ENCODE data around the gene ZFP92. TPM values are rescaled to one million over a fixed set of nuclear protein-coding genes. Genes with fewer than 3 reads are reported as not detected.

ZFP92 gene
- total RNA-seq, 1 donor = 3.0 TPM

GRCh38 chrX:153406903-153407302, 4.4 kb upstream of the ZFP92 start:
- no peak for DNase-seq (ENCODE audit: low read depth in 2 of 3, low spot score in 2 of 3)

- no peak for DNase-seq (ENCODE audit: low read depth in 2 of 3, low spot score in 2 of 3)
Measured at GRCh38 chrX:153407736-153408135, 3.5 kb upstream of the ZFP92 start.

GRCh38 chrX:153408221-153408721, 3.0 kb upstream of the ZFP92 start:
- DNase-seq (ENCODE audit: low read depth in 2 of 3, low spot score in 2 of 3) = no peak

- no peak for DNase-seq (ENCODE audit: low read depth in 2 of 3, low spot score in 2 of 3)
Measured at GRCh38 chrX:153408871-153409351, 2.4 kb upstream of the ZFP92 start.

GRCh38 chrX:153409414-153410101, 1.7 kb upstream of the ZFP92 start:
- DNase-seq (ENCODE audit: low read depth in 2 of 3, low spot score in 2 of 3) = no peak

- no peak for DNase-seq (ENCODE audit: low read depth in 2 of 3, low spot score in 2 of 3)
Measured at GRCh38 chrX:153410373-153410772, 899 bp upstream of the ZFP92 start.

GRCh38 chrX:153410888-153411254, 401 bp upstream of the ZFP92 start:
- DNase-seq (ENCODE audit: low read depth in 2 of 3, low spot score in 2 of 3) = no peak

- no peak for DNase-seq (ENCODE audit: low read depth in 2 of 3, low spot score in 2 of 3)
Measured at GRCh38 chrX:153411988-153412574, 809 bp downstream of the ZFP92 start.

- DNase-seq (ENCODE audit: low read depth in 2 of 3, low spot score in 2 of 3) = no peak
Measured at GRCh38 chrX:153412746-153413720, 1.8 kb downstream of the ZFP92 start.

- no peak for DNase-seq (ENCODE audit: low read depth in 2 of 3, low spot score in 2 of 3)
Measured at GRCh38 chrX:153413731-153414130, 2.5 kb downstream of the ZFP92 start.

GRCh38 chrX:153414856-153415510, 3.7 kb downstream of the ZFP92 start:
- no peak for DNase-seq (ENCODE audit: low read depth in 2 of 3, low spot score in 2 of 3)

- DNase-seq (ENCODE audit: low read depth in 2 of 3, low spot score in 2 of 3) = no peak
Measured at GRCh38 chrX:153416781-153417450, 5.6 kb downstream of the ZFP92 start.

GRCh38 chrX:153417637-153418036, 6.4 kb downstream of the ZFP92 start:
- DNase-seq (ENCODE audit: low read depth in 2 of 3, low spot score in 2 of 3) = no peak

GRCh38 chrX:153420851-153421599, 9.8 kb downstream of the ZFP92 start:
- DNase-seq (ENCODE audit: low read depth in 2 of 3, low spot score in 2 of 3) = no peak

- no peak for DNase-seq (ENCODE audit: low read depth in 2 of 3, low spot score in 2 of 3)
Measured at GRCh38 chrX:153421856-153422255, 10.6 kb downstream of the ZFP92 start.

GRCh38 chrX:153423652-153424051, 12.4 kb downstream of the ZFP92 start:
- DNase-seq (ENCODE audit: low read depth in 2 of 3, low spot score in 2 of 3) = no peak

GRCh38 chrX:153426204-153426603, 14.9 kb downstream of the ZFP92 start:
- no peak for DNase-seq (ENCODE audit: low read depth in 2 of 3, low spot score in 2 of 3)

- no peak for DNase-seq (ENCODE audit: low read depth in 2 of 3, low spot score in 2 of 3)
Measured at GRCh38 chrX:153430796-153431195, 19.5 kb downstream of the ZFP92 start.

GRCh38 chrX:153433161-153433680, 21.9 kb downstream of the ZFP92 start:
- DNase-seq (ENCODE audit: low read depth in 2 of 3, low spot score in 2 of 3) = no peak
